AG04450 (cell line): ENCODE data around the gene PHF19. TPM values are rescaled to one million over a fixed set of nuclear protein-coding genes. Genes with fewer than 3 reads are reported as not detected.

Experiments
- CTCF ChIA-PET: fragments of 300-600, 350-600 bp; formaldehyde crosslinking; extraction: SDS; loops from one replicate; lab custom pipeline; 2022; ENCODE audit warnings: antibody characterized with exemption, inconsistent platforms; lab: Charles Lee
- POLR2A ChIA-PET: fragments of 350-600 bp; formaldehyde crosslinking; extraction: SDS; loops from one replicate; lab custom pipeline; 2021; ENCODE audit warnings: antibody characterized with exemption, inconsistent platforms; lab: Yijun Ruan, JAX
- DNase-seq: peaks from one replicate; pipeline ENCODE4 v3.0.0-alpha.2; 2011; ENCODE audit warnings: low read depth, low spot score
- H3K27ac ChIP-seq: one replicate; pipeline ENCODE4 v1.5.1; 2012; ENCODE audit warnings: low read depth, low read length, control low read depth
- H3K27me3 ChIP-seq: one replicate; pipeline ENCODE4 v1.6.0; 2012; ENCODE audit warnings: low read length; ENCODE audit not compliant: control insufficient read depth, insufficient read depth
- H3K4me3 ChIP-seq: 2 replicates; pipeline ENCODE4 v1.5.1; 2011; ENCODE audit warnings: mild to moderate bottlenecking, low read depth, low read length, control low read depth
- H3K9me3 ChIP-seq: 2 replicates; pipeline ENCODE4 v1.5.1; 2012; ENCODE audit warnings: low read length; ENCODE audit not compliant: control insufficient read depth, insufficient read depth
- CTCF ChIP-seq: IDR thresholded peaks from 2 replicates; pipeline ENCODE4 v1.5.1; 2011; ENCODE audit warnings: low read depth, low read length, control low read depth, inconsistent platforms
- polyA plus RNA-seq: library from polyadenylated mRNA; depleted of rRNA; stranded (reverse); fragments of >200 nt; gene quantifications from 2 replicates; pipeline ENCODE4 v1.2.3, GENCODE V29; 2011

The PHF19 gene
- polyA plus RNA-seq, 1 experiment, result 20.4 TPM

GRCh38 chr9:120856700-120857099, 20.3 kb downstream of the PHF19 start:
- Histone ChIP-seq H3K4me3 (no peak overlapping the region), H3K27me3 (no peaks in the 10 kb centered on the region), H3K27ac (no peak overlapping the region), H3K9me3 (no peaks in the 10 kb centered on the region)
- ChIA-PET POLR2A (interaction anchor here (0.6 kb wide), 1 partner anchor 17 kb away, joined by 4 read pairs; no protein-coding TSS in a partner anchor), CTCF (no interaction called here)
- no peak for DNase-seq
- TF ChIP-seq CTCF, result no peak

GRCh38 chr9:120855827-120856670, 20.9 kb downstream of the PHF19 start:
- POLR2A ChIA-PET, result interaction anchor here (0.6 kb wide), 1 partner anchor 16 kb away, joined by 4 read pairs; no protein-coding TSS in a partner anchor

GRCh38 chr9:120854596-120855327, 22.2 kb downstream of the PHF19 start:
- Histone ChIP-seq H3K27ac (no peak overlapping the region), H3K9me3 (no peaks in the 10 kb centered on the region), H3K27me3 (no peaks in the 10 kb centered on the region), H3K4me3 (no peak overlapping the region)
- ChIA-PET POLR2A (no interaction called here), CTCF (interaction anchor here (1.0 kb wide), 1 partner anchor 15 kb away, joined by 3 read pairs; no protein-coding TSS in a partner anchor)
- no peak for TF ChIP-seq CTCF
- DNase-seq, result no peak

More at GRCh38 chr9:120855827-120856670, 20.9 kb downstream of the PHF19 start:
- no peak for DNase-seq
- Histone ChIP-seq H3K27me3 (no peaks in the 10 kb centered on the region), H3K27ac (no peak overlapping the region), H3K9me3 (no peaks in the 10 kb centered on the region), H3K4me3 (no peak overlapping the region)
- no peak for TF ChIP-seq CTCF
- CTCF ChIA-PET, result no interaction called here

- CTCF ChIA-PET, result no interaction called here
- no peak overlapping the region for H3K4me3 ChIP-seq
- no peak for DNase-seq
- no peaks in the 10 kb centered on the region for H3K9me3 ChIP-seq
- H3K27ac ChIP-seq, result no peak overlapping the region
- H3K27me3 ChIP-seq, result no peaks in the 10 kb centered on the region
- TF ChIP-seq CTCF, result no peak
- POLR2A ChIA-PET, result no interaction called here
These were observed 23.8 kb downstream of the PHF19 start for GRCh38 chr9:120853198-120853597.
